T1000 (cell line): ENCODE data around the gene ACTG1.

Source experiments
- DNase-seq: peaks from one replicate; lab custom pipeline; 2025; ENCODE audit warnings: mixed read lengths; lab: John Stamatoyannopoulos, UW

The ACTG1 gene

GRCh38 chr17:81512562-81513371, at the start of gene ACTG1:
Gene ACTG1 (minus strand): TSS chr17:81512799. CDS start chr17:81512354, 445 bp downstream.
- peak; percentile 92 for DNase-seq

DNA sequence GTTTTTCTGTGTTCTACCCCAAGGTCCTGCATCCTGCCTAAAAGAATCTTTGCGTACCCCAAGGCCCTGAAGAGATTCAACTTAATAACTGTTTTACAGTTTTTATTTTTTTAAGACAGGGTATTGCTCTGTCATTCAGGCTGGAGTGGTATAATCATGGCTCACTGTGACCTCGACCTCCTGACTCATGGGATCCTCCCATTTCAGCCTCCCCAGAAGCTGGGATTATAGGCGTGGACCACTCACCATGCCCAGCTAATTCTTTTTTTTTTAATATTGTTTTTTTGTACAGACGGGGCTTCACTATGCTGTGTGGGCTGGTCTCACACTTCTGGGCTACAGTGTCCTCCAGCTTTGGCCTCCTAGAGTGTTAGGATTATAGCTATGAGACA, 48.9 kb upstream of the ACTG1 start:
- peak; percentile 23 for DNase-seq

GRCh38 chr17:81558941-81559806, 46.6 kb upstream of the ACTG1 start:
- no peak for DNase-seq

- DNase-seq, result no peak
These were observed 45.5 kb upstream of the ACTG1 start for GRCh38 chr17:81558115-81558468.

DNA sequence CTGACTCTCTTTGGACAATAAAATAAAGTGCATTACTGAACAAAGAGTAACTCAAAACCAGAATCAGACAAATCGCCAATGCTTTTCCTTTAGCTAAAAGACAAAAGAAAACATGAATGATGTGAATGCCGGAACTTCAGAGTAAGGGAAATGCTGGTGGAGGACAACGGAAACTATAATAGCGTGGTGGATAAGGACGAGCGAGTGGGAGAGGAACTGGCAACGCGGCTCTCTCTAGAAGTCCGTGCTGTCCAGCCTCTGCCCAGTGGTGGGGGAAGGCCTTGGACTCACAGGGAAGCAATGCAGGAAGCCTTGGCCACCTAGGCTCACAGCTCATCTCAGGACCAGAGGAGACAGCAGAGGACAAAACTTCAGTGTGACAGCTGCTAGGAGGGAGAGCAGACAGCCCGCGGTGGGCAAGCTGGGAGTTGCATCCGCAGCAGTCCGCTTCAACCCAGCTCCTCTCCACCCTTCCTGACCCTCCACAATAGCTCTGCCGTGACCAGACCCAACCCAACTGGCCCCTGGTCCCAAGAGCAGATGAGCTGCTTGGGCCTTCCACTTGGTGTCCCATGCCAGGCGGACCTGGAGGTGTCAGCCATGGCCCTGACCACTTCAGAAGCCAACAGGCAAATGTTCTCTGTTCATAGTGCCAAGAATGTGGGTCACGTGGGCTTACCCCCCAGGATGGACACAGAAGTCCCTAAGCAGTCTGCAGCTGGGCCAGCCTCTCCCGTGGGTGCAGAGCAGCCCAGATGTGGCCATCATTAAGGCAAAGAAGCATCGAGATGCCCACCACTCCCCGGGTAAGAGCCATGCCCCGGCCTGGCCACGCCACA, 44.9 kb upstream of the ACTG1 start:
- DNase-seq, result no peak

- no peak for DNase-seq
These were observed 44.3 kb upstream of the ACTG1 start for GRCh38 chr17:81556863-81557262.

- DNase-seq, result no peak
These were observed 43.6 kb upstream of the ACTG1 start for GRCh38 chr17:81556175-81556691.

DNA sequence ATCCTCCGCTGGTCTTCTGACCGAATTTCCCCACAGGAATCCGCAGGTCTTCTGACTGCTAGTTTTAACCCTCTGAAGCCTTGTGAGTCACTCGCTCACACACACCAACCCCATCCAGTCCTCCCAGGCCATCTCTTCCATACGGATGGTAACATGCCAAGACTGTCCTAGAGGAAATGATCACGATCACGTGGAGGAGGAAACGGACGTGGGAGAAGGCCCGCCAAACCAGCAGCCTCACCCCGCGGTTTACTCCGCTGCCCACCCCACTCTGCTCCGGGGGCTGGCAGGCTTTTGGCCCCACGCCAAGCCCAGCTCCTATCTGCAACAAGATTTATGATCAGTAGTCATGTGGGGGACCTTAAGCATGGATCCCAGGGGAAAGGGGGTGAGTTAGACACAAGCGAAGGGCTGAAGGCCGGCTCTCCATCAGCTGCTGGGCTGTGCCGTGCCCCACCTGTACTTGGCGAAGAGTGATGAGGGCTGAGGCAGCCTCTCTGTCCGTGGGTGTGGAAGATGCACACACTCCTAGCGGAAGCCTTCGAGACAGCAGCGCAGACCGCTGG, 41.1 kb upstream of the ACTG1 start:
- DNase-seq, result peak; percentile 85

GRCh38 chr17:81553018-81553615, 40.5 kb upstream of the ACTG1 start:
- peak; percentile 56 for DNase-seq

- peak; percentile 74 for DNase-seq
These were observed 39.8 kb upstream of the ACTG1 start, which contains the start of gene FAAP100 for GRCh38 chr17:81552244-81553017. Gene FAAP100 (minus strand): TSS chr17:81552353. CDS start chr17:81552330, 23 bp downstream.

DNA sequence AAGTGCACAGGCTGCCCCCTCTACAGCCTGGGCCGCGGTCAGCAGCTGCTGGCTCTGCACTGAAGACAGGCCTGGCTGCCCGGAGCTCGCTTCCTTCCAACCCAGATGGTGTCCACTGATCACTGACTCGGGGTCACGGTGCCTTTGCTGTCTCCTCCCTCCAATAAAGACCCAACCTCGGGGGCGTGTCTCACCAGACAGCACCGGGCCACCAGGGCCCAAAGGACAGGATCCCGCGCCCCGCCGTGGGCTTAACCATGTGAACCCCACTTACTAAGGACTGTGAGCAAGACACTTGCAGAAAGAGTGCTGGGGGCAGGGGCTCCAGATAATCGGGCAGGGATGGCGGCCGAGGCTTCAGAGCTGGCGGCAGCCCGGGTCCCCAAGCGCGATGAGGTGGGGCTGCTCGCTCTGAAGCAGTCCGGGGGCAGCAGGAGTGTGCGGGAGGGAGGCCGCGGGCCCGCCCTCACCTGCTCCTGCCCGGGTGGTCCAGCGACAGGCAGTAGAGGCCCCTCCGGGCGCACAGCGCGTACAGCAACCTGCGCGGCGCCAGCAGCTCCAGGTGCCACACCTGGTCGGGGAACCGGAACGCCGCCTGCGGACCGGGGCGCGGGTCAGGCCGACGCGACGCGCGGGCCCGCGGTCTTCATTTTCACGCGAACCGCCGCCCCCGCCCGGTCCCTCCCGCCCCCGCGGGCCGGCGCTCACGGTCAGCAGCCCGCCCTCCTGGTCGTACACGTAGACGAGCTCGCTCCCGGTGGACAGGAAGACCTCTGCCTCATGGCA, 39.1 kb upstream of the ACTG1 start:
- no peak for DNase-seq

- DNase-seq, result no peak
These were observed 38.3 kb upstream of the ACTG1 start for GRCh38 chr17:81550830-81551457.

DNA sequence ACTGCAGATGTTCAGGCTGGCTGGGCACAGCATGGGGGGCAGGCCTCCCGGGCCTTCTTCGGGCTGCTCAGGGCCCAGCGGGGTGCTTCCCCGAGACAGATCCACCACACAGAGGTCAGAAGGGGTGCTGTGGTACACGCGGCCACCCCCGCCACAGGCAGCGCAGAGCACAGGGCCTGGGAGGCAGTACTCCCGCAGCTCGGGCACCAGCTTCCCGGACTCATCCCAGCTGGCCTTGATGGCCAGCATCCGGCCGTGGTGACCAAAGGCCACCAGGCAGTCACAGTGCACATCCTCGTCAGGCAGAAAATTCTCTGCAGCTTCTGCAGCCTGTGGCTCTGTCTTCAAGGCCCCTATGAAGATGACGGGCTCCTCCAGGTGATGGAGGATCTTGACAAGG, 37.7 kb upstream of the ACTG1 start:
- no peak for DNase-seq

DNA sequence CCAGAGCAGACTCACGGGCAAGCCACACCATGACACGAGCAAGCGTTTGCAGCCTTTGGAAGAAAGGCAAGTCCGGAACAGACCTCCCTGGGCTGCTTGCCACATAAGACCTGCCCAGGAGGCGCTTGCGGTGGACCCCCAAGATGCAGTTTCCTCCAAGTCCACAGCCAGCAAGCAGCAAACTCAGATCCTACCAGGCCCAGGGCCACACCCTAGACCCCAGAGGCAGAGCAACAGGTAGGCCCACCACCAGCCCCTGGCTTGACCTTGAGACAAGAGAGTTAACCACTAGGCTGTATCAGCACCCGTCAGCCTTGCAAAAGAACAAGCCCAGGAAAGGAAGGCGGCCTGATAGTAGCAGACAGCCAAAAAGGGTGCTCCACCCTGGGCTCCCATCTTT, 37.2 kb upstream of the ACTG1 start:
- DNase-seq, result no peak

- DNase-seq, result no peak
These were observed 36.5 kb upstream of the ACTG1 start for GRCh38 chr17:81549031-81549557.

- no peak for DNase-seq
These were observed 35.0 kb upstream of the ACTG1 start for GRCh38 chr17:81547614-81547982.

DNA sequence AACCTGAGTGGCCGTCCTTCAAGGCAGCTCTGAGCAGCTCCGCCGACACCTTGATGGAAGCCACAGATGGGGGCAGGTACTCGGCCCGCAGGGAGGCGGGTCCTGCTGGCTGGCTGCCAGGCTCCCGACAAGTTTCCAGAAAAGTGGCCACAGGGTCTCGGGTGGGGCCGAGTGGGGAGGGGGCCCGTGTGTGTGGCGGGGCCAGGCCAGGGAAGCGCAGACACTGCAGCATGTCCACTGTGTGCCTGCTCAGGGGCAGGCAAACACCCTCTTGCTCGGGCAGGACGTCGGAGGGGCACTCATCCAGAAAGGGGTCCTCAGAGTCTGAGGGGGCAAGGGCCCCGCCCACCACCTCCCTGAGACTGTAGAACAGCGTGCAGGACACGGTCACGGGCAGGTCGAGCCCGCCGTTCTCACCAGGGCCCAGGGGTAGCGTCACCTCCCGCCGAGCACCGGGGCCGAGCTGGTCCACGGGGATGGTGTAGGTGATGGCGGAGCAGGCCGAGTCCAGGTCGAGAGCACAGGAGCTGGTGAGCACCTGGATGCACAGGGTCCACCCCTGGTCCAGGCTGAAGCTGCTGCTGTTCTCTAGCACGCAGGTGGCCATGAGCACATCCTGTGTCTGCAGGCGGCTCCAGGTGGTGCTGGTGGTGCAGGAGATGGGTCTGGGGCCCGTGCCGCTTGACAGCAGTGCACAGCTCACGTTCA, 34.5 kb upstream of the ACTG1 start:
- DNase-seq, result no peak
